GM19467 (cell line): ENCODE measurements around the gene MAP3K6.

Source experiments
- ATAC-seq: cut with Tn5 transposase; IDR thresholded peaks from one replicate; pipeline ENCODE4 v1.9.1; 2021; ENCODE audit warnings: mild to moderate bottlenecking, moderate library complexity; ENCODE audit not compliant: unreplicated experiment

MAP3K6 gene

GRCh38 chr1:27336756-27337155 is 30.0 kb downstream of the MAP3K6 start:
- ATAC-seq: no peak

GRCh38 chr1:27335506-27336422 is 31.0 kb downstream of the MAP3K6 start:
- ATAC-seq: no peak

- no peak for ATAC-seq
Observed at GRCh38 chr1:27333717-27334279, 33.0 kb downstream of the MAP3K6 start.

GRCh38 chr1:27332536-27333281 is 34.1 kb downstream of the MAP3K6 start:
- no peak for ATAC-seq

GRCh38 chr1:27331922-27332321 is 34.8 kb downstream of the MAP3K6 start:
- no peak for ATAC-seq

GRCh38 chr1:27331426-27331825 is 35.3 kb downstream of the MAP3K6 start:
- no peak for ATAC-seq

GRCh38 chr1:27330786-27331185 is 36.0 kb downstream of the MAP3K6 start:
- ATAC-seq: no peak

GRCh38 chr1:27327964-27328363 is 38.8 kb downstream of the MAP3K6 start:
- no peak for ATAC-seq

GRCh38 chr1:27325286-27325685 is 41.5 kb downstream of the MAP3K6 start:
- ATAC-seq: no peak

GRCh38 chr1:27322569-27323240 is 44.1 kb downstream of the MAP3K6 start:
- ATAC-seq: no peak

- ATAC-seq: peak; percentile 91
Observed at GRCh38 chr1:27321813-27322568, 44.8 kb downstream of the MAP3K6 start, which contains the start of gene TMEM222. TSS of gene TMEM222 (plus strand) at chr1:27322163. CDS start at chr1:27322198, 35 bp downstream.

- ATAC-seq: no peak
Observed at GRCh38 chr1:27318596-27318995, 48.2 kb downstream of the MAP3K6 start.

GRCh38 chr1:27318136-27318535 is 48.6 kb downstream of the MAP3K6 start:
- no peak for ATAC-seq

GRCh38 chr1:27316860-27317259 is 49.9 kb downstream of the MAP3K6 start:
- ATAC-seq: no peak

GRCh38 chr1:27314737-27315136 is 52.0 kb downstream of the MAP3K6 start:
- ATAC-seq: no peak

GRCh38 chr1:27314169-27314568 is 52.6 kb downstream of the MAP3K6 start:
- no peak for ATAC-seq

GRCh38 chr1:27307874-27308598 is 58.7 kb downstream of the MAP3K6 start:
- no peak for ATAC-seq

- ATAC-seq: no peak
Observed at GRCh38 chr1:27306892-27307761, 59.6 kb downstream of the MAP3K6 start.

- ATAC-seq: no peak
Observed at GRCh38 chr1:27306071-27306470, 60.7 kb downstream of the MAP3K6 start.
